Anterior cingulate cortex (tissue), 58 donors: Measurements from ENCODE around the gene PCTP.

Experiments used
- DNase-seq, 58 donors: peaks; one replicate each; lab custom pipeline; 2025; lab: John Stamatoyannopoulos, UW

The PCTP gene

GRCh38 chr17:55726440-55726839, 24.4 kb upstream of the PCTP start:
- peak in 10 of 58 donors; percentile 1 to 40 (median 23) for DNase-seq

- no peak for DNase-seq
Observed at GRCh38 chr17:55727275-55727674, 23.6 kb upstream of the PCTP start.

GRCh38 chr17:55727920-55728319, 22.9 kb upstream of the PCTP start:
- DNase-seq: no peak

GRCh38 chr17:55728361-55728760, 22.5 kb upstream of the PCTP start:
- DNase-seq: no peak

GRCh38 chr17:55728833-55729232, 22.0 kb upstream of the PCTP start:
- DNase-seq: no peak

GRCh38 chr17:55729484-55729883, 21.4 kb upstream of the PCTP start:
- no peak for DNase-seq

- DNase-seq: no peak
Observed at GRCh38 chr17:55730380-55730779, 20.5 kb upstream of the PCTP start.

GRCh38 chr17:55730808-55731207, 20.0 kb upstream of the PCTP start:
- no peak for DNase-seq

- DNase-seq: peak in 4 of 58 donors; percentile 8 to 23 (median 20)
Observed at GRCh38 chr17:55731586-55732250, 19.1 kb upstream of the PCTP start.

GRCh38 chr17:55734128-55734781, 16.6 kb upstream of the PCTP start:
- DNase-seq: peak in 1 of 58 donors; percentile 10

GRCh38 chr17:55735731-55736405, 15.0 kb upstream of the PCTP start:
- peak in 2 of 58 donors; percentile 7 to 10 for DNase-seq

GRCh38 chr17:55737976-55738501, 12.8 kb upstream of the PCTP start:
- DNase-seq: no peak

- no peak for DNase-seq
Observed at GRCh38 chr17:55740511-55741355, 10.1 kb upstream of the PCTP start.

- DNase-seq: no peak
Observed at GRCh38 chr17:55741356-55741700, 9.5 kb upstream of the PCTP start.

- no peak for DNase-seq
Observed at GRCh38 chr17:55742272-55743102, 8.4 kb upstream of the PCTP start.

- DNase-seq: no peak
Observed at GRCh38 chr17:55743103-55743679, 7.7 kb upstream of the PCTP start.

- DNase-seq: no peak
Observed at GRCh38 chr17:55745258-55745657, 5.6 kb upstream of the PCTP start.

- no peak for DNase-seq
Observed at GRCh38 chr17:55746466-55746865, 4.4 kb upstream of the PCTP start.

GRCh38 chr17:55747209-55747608, 3.6 kb upstream of the PCTP start:
- no peak for DNase-seq
